PC-9 (cell line): ENCODE results near the gene ACSL6.

Experiments used
- CTCF ChIP-seq: fragments of 200-600 bp; sonication (generic); conservative IDR thresholded peaks from 2 replicates; pipeline ENCODE4 v1.6.1; 2017; ENCODE audit warnings: mixed run types, antibody characterized with exemption, mild to moderate bottlenecking, moderate library complexity
- EZH2 ChIP-seq: fragments of 200-600 bp; sonication (generic); IDR thresholded peaks from 2 replicates; pipeline ENCODE4 v1.8.0; 2017; ENCODE audit warnings: antibody characterized with exemption, low read depth

DNA sequence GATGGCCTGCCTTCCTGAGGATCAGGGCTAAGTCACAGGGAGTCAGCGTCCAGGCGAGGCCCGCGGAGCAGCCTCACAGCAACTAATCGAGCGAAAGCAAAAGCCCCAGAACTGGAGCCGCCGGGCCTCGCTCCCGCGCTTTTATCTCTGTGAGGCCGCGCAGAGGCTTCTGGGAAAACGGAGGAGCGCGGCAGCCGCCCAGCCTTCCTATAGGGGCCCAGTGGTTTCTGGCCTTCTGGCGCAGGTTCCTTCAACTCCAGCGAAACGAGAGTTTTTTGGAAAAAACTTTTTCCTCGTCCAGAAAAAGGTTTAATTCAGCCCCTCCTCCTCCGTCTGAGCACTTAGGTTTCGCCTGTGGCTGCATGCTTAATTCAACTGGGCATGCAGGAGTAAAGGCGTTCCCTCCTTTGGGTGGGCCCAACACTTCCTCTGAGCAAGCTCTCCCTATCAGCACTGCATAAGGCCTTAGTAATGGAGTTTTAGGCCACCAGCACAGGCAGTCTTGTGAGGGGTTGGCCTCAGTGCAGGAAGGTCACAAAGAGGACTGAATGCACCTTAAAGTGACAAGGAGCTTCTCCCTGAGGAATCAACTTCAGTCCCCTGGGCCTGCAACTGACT is 65.8 kb downstream of the ACSL6 start, which contains the start of gene MEIKIN:
- no peak for TF ChIP-seq CTCF
- TF ChIP-seq EZH2, result no peak
